ENCODE measurements around the gene RBM23. TPM values are rescaled to one million over a fixed set of nuclear protein-coding genes. Genes with fewer than 3 reads are reported as not detected.

RBM23 gene
- total and polyA plus RNA-seq, 10 of the 15 experiments (the other 5 are each of a cell fraction or from before 2014, with no cell fraction given): 54.0 to 72.6 (median 61.3) TPM

- H3K9ac ChIP-seq (ENCODE audit: control insufficient read depth, insufficient read depth, low read length): no peak overlapping the region
- TF ChIP-seq YBX1 (IDR thresholded peaks at IDR 0.05) (no peak), MTA3 (IDR thresholded peaks at IDR 0.05; ENCODE audit: borderline replicate concordance, low read length) (no peak), CEBPZ (IDR thresholded peaks at IDR 0.05; ENCODE audit: low read depth, low read length) (no peak), GABPA (IDR thresholded peaks at IDR 0.05; ENCODE audit: low read depth) (no peak), MEF2B (IDR thresholded peaks at IDR 0.05; ENCODE audit: partially characterized antibody, poor library complexity, severe bottlenecking) (no peak), MXI1 (IDR thresholded peaks at IDR 0.05; ENCODE audit: low read depth, low read length) (no peak), SP1 (IDR thresholded peaks at IDR 0.05; ENCODE audit: low read depth, low read length) (no peak), TCF7 (IDR thresholded peaks at IDR 0.05; ENCODE audit: borderline replicate concordance) (no peak), SMC3 (IDR thresholded peaks at IDR 0.05; ENCODE audit: borderline replicate concordance, low read length) (no peak), USF2 (IDR thresholded peaks at IDR 0.05; ENCODE audit: borderline replicate concordance, low read depth, low read length) (no peak), KDM1A (IDR thresholded peaks at IDR 0.05; ENCODE audit: borderline replicate concordance) (no peak), ZNF207 (IDR thresholded peaks at IDR 0.05; ENCODE audit: borderline replicate concordance) (no peak), HSF1 (IDR thresholded peaks at IDR 0.05; ENCODE audit: low read depth, low read length) (no peak), NKRF (conservative IDR thresholded peaks at IDR 0.05) (no peak), MEF2A (IDR thresholded peaks at IDR 0.05; ENCODE audit: insufficient read depth, low read depth, low read length) (no peak), BACH1 (IDR thresholded peaks at IDR 0.05; ENCODE audit: borderline replicate concordance) (no peak)
- H3K4me3 ChIP-seq: no peak overlapping the region
- in situ Hi-C loops (cut with MboI) (no loop called here), intact Hi-C loops (cut with micrococcal nuclease; ENCODE audit: unreplicated experiment) (no loop called here)
- RAD21 ChIA-PET (ENCODE audit: unreplicated experiment): interaction anchor here (2.3 kb wide), 1 partner anchor 296 kb away, joined by 8 read pairs; no protein-coding TSS in a partner anchor
- CTCF ChIA-PET: interaction anchor here (0.8 to 6.5 kb wide), 4 partner anchors 8 to 216 kb away, joined by 3 to 40 read pairs (median 3); no protein-coding TSS in a partner anchor
- SMC1A ChIA-PET (ENCODE audit: uncharacterized antibody, unreplicated experiment): interaction anchor here (0.9 to 1.6 kb wide), 2 partner anchors 24 to 43 kb away, joined by 3 read pairs; no protein-coding TSS in a partner anchor
- H2AFZ ChIP-seq (ENCODE audit: control insufficient read depth, low read depth, low read length): no peak overlapping the region
- no peaks in the 10 kb centered on the region for H3K36me3 ChIP-seq (ENCODE audit: control insufficient read depth in 2 of 2, insufficient read depth in 2 of 2, low read length in 1 of 2)
- H4K20me1 ChIP-seq (ENCODE audit: control insufficient read depth, insufficient read depth): no peaks in the 10 kb centered on the region
- peaks cover 6% of the 10 kb centered on the region; the same call in 1 of the 2 replicates for H3K4me1 ChIP-seq (ENCODE audit: control insufficient read depth, insufficient read depth, low read length)
- ATAC-seq (no peak), FAIRE-seq (no peak), DNase-seq (ENCODE audit: low read depth, low spot score) (no peak)
- peaks cover under 1% of the 10 kb centered on the region; the same call in 1 of the 2 replicates for H3K79me2 ChIP-seq (ENCODE audit: control insufficient read depth, insufficient read depth, low read length)
- 87% methylated on average over 5 of the region's 5 CpGs for WGBS (ENCODE audit: insufficient coverage, insufficient replicate concordance, low lambda C conversion rate, missing lambda C conversion rate)
- no peaks in the 10 kb centered on the region for H3K9me3 ChIP-seq (replicated peaks; ENCODE audit: control insufficient read depth, insufficient read depth, low read length)
- no peaks in the 10 kb centered on the region for H3K27me3 ChIP-seq (replicated peaks in 1 of 2; ENCODE audit: control insufficient read depth in 2 of 2, insufficient read depth in 2 of 2, low read length in 1 of 2)
- BruUV-seq (replicated peaks): no TSS peak
- H3K27ac ChIP-seq (ENCODE audit: control insufficient read depth, insufficient read depth): no peak overlapping the region
- no peak overlapping the region for H3K4me2 ChIP-seq (ENCODE audit: control insufficient read depth, insufficient read depth)
- POLR2A ChIA-PET: interaction anchor here (0.6 to 1.1 kb wide), 3 partner anchors 17 to 60 kb away, joined by 4 to 6 read pairs (median 4); no protein-coding TSS in a partner anchor
Measured at GRCh38 chr14:22866874-22867273, 52.1 kb downstream of the RBM23 start.

All from GM12878 (cell line).